ENCODE measurements around the gene SMC6. TPM values are rescaled to one million over a fixed set of nuclear protein-coding genes. Genes with fewer than 3 reads are reported as not detected.

Gene SMC6
- polyA plus RNA-seq, 3 donors = 33.1 to 39.8 (median 33.9) TPM

DNA sequence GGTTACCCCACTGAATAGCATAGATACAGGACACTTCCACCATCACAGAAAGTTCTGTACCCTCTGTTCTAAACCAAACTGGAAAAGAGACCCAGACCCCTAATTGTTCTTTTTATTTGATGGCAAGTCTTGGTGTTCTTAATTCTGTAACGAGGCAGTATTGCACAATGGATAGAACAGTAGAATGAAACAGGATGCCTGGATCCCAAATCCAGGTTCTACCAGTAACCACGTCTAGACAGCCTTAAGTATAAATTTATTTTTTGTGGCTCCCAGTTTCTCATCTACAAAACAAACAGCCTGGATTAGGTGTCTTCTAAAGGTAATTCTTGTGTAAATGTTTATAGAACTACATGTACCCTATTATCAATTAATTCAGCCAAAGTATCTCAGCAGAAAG lies 23.7 kb downstream of the SMC6 start:
- no peak for DNase-seq (ENCODE audit: extremely low read depth in 1 of 11, low read depth in 9 of 11, low spot score in 4 of 11)

DNA sequence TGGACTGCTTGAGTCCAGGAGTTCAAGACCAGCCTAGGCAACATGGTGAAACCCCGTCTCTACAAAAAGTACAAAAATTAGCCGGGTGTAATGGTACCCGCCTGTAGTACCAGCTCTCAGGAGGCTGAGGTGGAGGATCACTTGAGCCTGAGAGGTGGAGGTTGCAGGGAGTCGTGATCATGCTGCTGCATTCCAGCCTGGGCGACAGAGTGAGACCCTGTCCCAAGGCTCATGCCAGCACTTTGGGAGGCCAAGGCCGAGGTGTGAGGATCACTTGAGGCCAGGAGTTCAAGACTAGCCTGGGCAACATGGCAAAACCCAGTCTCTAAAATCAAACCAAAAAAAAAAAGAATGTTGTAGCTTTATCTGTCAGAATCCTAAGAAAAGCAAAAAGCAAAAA lies 25.4 kb downstream of the SMC6 start:
- DNase-seq (ENCODE audit: extremely low read depth in 1 of 11, low read depth in 9 of 11, low spot score in 4 of 11) = no peak

DNA sequence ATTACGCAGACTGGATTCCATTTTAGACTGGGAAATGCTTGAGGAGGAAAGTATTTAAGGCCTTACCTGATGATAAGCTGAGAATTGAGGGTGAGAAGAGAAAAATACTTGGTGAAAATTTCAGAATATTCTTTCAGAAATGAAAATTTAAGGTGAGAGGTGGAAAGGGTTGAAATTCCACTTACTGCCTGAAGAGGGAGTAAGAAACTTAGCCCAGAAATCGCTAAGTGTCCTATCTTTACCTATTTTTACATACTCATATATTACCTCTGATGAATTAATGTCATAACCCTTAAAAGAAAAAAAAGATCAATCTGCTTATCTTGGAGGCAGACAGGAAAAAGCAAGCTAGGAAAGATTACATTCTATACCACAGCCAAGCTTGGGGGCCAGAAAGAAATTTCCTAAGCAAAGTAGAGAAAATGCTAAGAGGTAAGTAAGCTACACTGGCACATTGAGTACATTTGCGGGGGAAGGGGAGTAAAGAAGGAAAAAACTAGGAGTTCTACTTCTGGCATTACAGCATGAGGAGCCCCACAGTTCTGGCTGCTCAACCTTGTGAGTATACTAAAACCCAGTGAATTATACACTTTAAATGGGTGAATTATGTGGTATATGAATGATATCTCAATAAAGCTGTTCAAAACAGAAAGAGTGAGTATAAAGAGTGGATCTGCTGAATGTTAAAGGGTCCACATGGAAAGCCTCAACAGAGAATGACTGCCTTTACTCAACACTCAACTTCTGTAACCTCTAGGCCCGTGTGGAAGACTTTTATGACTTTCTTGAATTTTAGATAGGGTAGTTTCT lies 33.8 kb downstream of the SMC6 start:
- peak in 2 of 11 donors; percentile 1 to 3 for DNase-seq (ENCODE audit: extremely low read depth in 1 of 11, low read depth in 9 of 11, low spot score in 4 of 11)

DNA sequence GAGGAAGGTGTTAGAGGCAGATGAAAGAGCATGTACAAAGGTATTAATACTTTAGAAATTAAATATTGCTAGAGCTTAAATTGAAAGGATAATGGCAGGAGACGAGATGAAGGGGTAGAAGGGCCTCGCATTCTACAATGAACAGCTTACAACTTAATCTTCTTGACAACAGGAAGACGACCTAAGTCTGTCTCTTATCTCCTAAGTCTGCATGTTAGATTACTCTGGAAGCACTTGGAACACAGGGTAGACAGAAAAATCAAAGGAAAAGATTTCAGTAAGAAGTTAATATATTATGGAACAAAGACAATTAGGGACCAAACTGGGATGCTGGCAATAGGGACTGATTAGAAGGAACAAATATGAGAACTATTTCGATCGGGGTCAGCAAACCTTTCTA lies 34.9 kb downstream of the SMC6 start:
- no peak for DNase-seq (ENCODE audit: extremely low read depth in 1 of 11, low read depth in 9 of 11, low spot score in 4 of 11)

DNA sequence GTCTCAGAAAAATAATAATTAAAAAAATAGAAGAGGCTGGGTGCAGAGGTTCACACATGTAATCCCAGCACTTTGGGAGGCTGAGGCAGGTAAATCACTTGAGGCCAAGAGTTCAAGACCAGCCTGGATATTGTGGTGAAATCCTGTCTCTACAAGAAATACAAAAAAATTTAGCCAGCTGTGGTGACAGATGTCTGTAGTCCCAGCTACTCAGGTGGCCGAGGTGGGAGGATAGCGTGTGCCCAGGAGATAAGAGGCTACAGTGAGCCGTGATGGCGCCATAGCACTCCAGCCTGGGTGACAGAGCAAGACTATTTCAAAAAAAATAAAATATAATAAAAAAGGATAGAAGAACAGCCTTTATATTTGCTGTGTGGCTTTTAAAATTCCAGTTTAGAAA lies 35.9 kb downstream of the SMC6 start:
- no peak for DNase-seq (ENCODE audit: extremely low read depth in 1 of 11, low read depth in 9 of 11, low spot score in 4 of 11)

DNA sequence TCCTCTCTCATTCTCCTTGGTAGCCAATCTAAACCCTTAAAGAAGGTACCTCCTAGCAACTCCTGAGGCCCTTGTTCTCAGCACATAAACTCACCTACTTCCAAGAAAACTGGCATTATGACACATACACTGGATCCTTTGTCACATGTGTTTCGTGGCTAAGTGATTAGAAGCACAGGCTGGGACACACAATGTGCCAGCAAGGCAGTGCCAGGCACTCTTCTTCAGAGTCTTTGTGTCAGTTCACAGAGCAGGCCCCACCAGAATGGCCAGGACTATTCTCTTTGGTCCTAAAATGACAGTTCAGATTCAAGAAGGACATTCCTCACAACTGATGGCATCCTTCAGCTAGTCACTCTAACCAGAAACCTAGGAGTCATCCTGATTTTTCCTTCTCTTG lies 40.3 kb downstream of the SMC6 start:
- no peak for DNase-seq (ENCODE audit: extremely low read depth in 1 of 11, low read depth in 9 of 11, low spot score in 4 of 11)

DNA sequence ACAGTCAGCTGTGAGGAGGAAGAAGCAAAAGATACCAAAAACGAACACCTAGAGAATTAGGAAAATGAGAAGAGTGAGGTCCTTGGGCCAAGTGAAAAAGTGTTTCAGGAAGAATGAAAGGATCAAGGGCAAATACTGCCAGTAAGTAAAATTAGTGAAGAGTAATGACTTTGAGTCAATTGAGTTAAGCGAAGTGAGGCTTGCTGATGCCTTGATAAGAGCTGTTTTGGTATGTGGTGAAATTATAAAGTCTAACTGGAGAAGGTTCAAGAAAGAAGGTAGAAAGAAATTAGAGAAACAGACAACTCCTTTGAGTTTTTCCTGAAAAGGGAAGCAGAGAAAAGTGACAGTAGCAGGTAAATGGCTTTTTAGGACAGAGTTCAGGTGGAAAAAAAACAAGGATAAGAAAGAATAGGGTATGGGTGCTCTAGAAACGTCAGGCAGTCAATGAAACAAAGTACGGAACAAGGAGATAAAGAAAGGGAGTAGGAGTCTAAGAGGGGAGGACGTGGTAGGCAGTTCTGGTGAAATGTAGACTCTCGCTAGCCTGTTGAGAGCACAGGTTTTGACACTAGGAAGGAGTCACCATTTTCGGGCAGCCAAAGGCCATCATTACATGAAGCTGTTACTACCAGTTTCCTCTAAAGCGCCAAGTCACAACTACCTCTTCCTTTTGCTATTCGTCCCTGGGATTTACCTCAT lies 42.9 kb downstream of the SMC6 start:
- DNase-seq (ENCODE audit: extremely low read depth in 1 of 11, low read depth in 9 of 11, low spot score in 4 of 11) = no peak

DNA sequence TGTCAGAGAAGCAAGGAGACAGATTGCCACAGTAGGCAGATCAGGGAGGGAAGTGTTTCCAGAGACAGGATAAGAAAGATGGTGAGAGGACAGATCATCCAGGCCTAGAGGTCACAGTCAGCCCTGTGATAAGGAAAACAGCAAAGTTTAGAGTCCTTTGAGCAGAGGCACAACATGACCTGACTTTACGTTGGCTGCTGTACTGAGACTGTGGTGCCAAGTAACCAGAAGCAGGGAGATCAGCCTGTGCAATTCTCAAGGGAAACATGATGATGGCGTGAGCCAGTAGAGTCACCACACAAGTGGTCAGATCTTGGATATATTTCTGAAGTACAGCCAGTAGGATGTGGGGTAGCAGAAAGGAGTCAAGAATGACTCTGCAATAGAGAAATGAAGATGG lies 43.7 kb downstream of the SMC6 start:
- DNase-seq (ENCODE audit: extremely low read depth in 1 of 11, low read depth in 9 of 11, low spot score in 4 of 11) = no peak

DNA sequence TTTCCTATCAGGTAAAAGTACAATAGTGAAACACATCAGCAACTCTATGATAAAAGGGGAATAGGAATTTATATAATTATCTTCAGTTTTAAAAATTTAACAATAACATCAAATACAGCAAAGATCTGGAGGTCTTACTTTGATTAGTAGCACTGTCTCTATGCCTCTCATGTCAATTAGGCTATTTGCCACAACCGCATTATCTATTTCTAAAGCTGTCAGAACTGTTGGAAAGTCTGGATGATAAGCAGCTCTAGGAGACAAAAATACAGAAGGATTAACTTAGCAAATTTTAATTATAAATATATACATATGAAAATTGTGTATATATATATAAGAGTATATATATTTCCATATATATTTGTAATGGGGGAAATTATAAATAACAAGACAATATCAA lies 45.1 kb downstream of the SMC6 start:
- no peak for DNase-seq (ENCODE audit: extremely low read depth in 1 of 11, low read depth in 9 of 11, low spot score in 4 of 11)

DNA sequence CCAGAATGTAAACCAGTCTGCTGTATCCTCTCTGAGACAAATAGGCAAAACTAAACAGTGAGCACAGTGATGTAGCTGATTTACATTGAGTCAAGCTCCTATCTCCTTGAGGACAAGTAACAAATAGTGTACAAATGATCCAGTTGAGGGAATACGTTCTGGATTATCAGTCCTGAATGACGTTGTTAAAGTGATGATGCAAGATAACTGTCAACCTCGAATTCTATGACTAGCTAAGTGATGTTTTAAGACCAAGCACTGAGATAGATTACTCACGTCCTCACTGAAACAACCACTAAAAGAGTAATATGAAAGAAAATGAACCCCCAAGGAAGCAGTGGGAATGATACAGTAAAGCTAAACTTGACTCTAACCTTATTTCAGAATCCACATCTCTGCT lies 46.8 kb downstream of the SMC6 start:
- no peak for DNase-seq (ENCODE audit: extremely low read depth in 1 of 11, low read depth in 9 of 11, low spot score in 4 of 11)

DNA sequence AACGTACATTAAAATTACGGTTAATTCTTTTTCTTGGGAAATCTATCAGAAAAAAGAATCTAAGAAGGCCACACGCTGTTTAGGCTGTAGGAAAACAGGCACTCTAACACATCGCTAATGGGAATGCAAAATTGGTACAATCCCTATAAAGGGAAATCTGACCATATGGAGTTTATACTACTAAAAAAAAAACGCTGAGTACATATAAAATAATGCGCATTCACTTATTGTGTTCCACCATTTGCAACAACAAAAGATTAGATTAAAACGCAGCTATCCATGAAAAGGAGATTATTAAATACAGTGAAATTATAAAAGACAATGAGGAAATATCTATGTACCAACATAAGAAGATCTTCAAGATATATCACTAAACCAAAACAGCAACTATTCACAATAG lies 62.8 kb downstream of the SMC6 start:
- DNase-seq (ENCODE audit: extremely low read depth in 1 of 11, low read depth in 9 of 11, low spot score in 4 of 11) = no peak

DNA sequence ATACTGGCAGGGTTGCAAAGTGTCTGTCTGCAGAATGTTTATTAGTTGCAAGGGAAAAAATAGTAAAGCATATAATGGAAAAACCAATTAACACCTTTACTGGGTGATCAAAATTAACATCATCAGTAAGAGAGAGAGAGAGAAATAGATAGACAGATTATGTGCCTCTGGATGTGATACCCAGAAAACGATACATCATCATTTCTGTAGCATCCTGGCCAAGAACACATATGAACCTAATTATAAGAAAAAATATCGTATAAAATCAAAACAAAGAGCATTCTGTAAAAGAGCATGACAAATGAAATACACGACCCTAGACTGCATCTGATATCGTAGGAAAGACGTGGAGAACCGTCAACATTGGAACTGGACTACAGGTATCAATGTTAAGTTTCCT lies 64.6 kb downstream of the SMC6 start:
- DNase-seq (ENCODE audit: extremely low read depth in 1 of 11, low read depth in 9 of 11, low spot score in 4 of 11) = no peak

DNA sequence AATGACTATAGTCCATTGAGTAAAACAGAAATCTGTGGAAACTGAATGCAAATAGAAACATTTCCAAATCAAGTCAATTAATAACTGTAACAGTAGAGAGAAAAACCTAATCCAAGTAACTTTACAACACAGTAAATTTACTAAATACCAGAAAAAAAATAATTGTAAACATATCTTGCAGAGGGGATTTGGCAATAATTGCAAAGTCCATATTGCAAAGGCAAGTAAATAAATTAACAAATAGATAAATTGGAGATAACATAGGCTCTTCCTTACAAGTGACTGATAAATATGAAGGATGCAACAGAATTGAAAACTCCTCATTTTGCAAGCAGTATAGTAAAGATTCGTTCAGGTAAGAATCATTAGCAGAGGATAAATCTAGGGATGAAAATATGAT lies 65.0 kb downstream of the SMC6 start:
- DNase-seq (ENCODE audit: extremely low read depth in 1 of 11, low read depth in 9 of 11, low spot score in 4 of 11) = no peak

DNA sequence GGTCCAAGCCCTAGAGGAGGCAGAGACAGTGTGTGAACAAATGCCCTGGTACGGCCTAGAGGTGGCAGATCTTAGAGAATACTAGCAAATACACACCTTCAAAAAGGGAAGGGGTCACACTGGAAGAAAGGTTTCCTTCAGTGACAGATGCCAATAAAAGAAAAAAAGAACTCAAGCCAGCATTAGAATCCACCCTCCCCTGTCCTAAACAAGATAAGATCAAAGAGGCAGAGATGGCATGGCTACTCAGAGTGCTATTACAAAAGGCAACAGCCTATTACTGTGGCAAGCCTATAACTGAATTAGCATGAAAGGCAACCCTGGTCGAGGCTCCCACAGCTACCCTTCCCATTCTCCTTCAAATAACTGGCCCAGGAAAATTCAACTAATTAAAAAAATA lies 69.6 kb downstream of the SMC6 start:
- no peak for DNase-seq (ENCODE audit: extremely low read depth in 1 of 11, low read depth in 9 of 11, low spot score in 4 of 11)

DNA sequence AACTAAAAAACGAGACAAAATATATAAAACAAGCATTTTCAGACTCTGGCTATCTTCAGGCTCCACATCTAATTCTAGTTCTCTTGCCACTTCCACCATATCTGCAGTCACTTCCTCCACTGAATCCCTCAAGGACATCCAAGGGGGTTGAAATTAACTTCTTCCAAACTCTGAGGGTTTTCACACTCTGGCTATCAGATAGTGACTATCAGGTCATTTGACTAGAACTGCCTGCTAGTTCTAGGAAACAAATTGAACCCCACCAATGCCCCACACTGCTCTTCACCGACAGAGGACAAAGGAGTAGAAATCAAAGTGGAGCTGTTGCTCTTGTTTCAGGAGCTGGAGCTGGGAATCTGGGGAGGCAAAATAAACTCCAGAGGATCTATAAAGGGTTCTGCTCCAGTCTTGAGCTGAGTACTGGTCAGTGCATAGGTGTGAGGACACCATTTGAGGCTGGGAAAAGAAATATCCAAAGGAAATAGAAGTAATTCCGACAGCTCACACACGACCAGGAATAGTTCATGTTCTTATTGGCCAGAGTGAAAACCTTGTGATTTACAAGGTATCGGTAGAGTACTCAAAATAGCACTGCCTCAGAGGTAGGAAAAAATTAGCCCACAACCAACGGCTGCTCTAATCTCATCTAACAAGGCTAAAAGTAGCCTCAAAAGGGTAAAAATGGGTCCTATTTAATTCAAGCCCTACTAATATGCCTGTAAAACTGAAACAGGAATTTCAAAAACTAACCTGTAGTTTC lies 71.3 kb downstream of the SMC6 start:
- no peak for DNase-seq (ENCODE audit: extremely low read depth in 1 of 11, low read depth in 9 of 11, low spot score in 4 of 11)

DNA sequence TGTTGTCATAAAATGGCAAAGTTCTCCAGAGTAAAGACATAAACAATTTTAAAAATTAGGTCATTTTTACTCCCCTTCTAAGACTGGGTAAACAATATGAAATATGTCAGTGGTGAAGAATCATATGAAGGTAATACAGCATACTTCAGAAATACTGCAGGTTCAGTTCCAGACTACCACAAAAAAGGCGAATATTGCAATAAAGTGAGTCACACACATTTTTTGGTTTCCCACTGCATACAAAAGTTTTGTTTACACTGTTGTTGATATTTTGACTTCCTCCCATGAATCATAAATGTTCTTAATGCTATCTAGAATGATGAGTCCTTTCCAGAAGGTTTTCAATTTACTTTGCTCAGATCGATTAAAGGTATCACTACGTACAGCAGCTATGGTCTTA lies 73.5 kb downstream of the SMC6 start:
- no peak for DNase-seq (ENCODE audit: extremely low read depth in 1 of 11, low read depth in 9 of 11, low spot score in 4 of 11)

DNA sequence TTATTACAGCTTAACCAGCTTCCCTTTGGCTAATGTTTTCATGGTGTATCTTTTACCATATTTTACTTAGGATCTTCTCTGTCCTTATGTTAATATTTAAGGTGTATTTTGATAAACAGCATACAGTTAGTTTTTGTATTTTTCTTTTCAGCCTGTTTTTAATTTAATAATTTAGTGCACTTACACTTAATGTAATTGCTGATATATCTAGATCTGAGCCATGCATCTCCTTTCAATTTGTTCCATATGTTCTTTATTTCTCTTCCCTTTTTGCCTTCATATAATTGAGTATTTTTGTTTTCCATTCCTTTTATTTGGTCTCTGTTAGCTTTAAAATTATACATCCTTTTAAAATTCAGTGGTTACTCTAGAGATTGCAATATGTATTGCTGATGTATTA lies 78.8 kb downstream of the SMC6 start:
- DNase-seq (ENCODE audit: extremely low read depth in 1 of 11, low read depth in 9 of 11, low spot score in 4 of 11) = no peak

DNA sequence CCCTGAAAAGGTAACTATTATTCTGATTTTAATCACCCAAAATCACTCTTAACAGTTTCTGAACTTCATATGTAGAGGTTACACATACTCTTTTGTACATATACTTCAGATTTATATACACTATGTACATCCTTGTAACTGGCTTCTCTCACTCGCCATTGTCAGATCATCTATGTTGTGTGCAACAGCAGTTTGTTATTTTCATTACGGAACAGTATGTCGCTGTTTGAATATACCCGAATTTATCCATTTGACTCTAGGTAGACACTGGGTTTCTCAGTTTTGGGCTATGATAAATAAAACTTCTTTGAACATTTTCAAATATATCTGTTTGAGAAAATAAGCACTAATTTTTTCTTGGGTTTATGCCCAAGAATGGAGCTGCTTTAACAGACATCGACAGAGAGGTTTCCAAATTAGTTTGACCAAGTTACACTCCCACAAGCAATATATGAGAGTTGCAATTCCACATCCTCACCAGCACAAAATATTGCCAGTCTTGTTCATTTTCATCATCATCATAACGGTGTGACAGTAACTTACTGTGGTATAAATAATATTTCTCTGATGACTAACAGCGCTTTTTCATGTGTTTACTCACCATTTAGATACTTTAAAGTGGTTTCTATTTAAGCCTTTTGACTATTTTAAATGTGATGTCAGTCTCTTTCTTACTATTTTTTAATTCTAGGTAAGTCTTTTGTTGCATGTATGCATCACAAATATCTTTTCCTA lies 80.9 kb downstream of the SMC6 start:
- DNase-seq (ENCODE audit: extremely low read depth in 1 of 11, low read depth in 9 of 11, low spot score in 4 of 11) = no peak

DNA sequence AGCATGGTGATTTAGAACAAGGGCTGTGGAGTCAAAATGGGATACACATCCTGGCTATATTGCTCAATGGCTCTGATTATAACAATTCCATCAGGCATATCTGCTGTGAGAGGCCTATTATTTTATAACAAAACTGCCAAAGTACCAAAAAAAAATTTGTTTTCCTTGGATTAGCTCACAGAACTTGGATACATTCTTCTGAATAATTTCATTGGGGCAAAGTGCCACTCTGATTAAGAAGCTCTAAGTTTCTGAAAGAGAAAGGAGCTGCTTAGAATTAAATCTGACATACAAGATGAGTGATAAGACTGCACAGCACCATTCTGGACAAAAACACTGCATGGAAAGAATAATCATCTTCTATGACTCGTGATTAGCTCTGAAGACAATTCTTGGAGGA lies 85.7 kb downstream of the SMC6 start:
- no peak for DNase-seq (ENCODE audit: extremely low read depth in 1 of 11, low read depth in 9 of 11, low spot score in 4 of 11)

DNA sequence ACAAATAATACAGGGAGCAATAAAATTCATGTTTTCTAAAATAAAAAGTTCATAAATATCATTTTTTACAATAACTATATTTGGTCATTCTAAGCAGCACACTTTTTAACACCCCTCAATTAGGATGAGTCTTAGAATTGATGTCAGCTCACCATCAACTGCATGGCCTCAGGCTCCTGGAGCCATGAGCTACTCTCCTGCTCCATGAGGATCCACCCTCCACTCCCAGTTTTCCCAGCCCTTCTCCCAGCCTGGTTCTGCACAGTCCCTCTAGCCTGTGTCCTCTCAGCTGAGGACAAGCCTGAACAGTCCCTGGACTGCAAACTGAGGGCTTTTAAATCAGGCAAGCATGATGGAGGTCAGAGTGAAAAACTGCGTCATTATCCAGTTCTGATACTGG lies 89.1 kb downstream of the SMC6 start:
- no peak for DNase-seq (ENCODE audit: extremely low read depth in 1 of 11, low read depth in 9 of 11, low spot score in 4 of 11)
